GM19035 (cell line): ENCODE measurements around the gene NECAB3.

Experiments used
- ATAC-seq: cut with Tn5 transposase; IDR thresholded peaks from one replicate; pipeline ENCODE4 v1.9.1; 2021; ENCODE audit not compliant: unreplicated experiment

The NECAB3 gene

GRCh38 chr20:33622705-33623365, 51.4 kb downstream of the NECAB3 start:
- no peak for ATAC-seq

- no peak for ATAC-seq
These were observed 52.4 kb downstream of the NECAB3 start for GRCh38 chr20:33621717-33622400.

GRCh38 chr20:33612001-33612400, 62.2 kb downstream of the NECAB3 start:
- no peak for ATAC-seq

GRCh38 chr20:33611106-33611505, 63.1 kb downstream of the NECAB3 start:
- no peak for ATAC-seq

GRCh38 chr20:33609504-33609903, 64.7 kb downstream of the NECAB3 start:
- no peak for ATAC-seq
